H1 (cell line): ENCODE data around the gene CIRBP. TPM values are rescaled to one million over a fixed set of nuclear protein-coding genes. Genes with fewer than 3 reads are reported as not detected.

Experiments
- TAF7 ChIP-seq: optimal IDR thresholded peaks from 2 replicates; pipeline ENCODE3; 2011; ENCODE audit warnings: low read depth, mild to moderate bottlenecking, inconsistent platforms, low read length, moderate library complexity, borderline replicate concordance
- TEAD4 ChIP-seq: IDR thresholded peaks from 2 replicates; pipeline ENCODE4 v1.6.1; 2012; ENCODE audit warnings: low read depth, low read length, inconsistent platforms, mixed read lengths
- ZNF274 ChIP-seq: IDR thresholded peaks from 2 replicates; pipeline ENCODE4 v1.7.0; 2012; ENCODE audit warnings: low read length, borderline replicate concordance; ENCODE audit errors: extremely low read depth
- polyA plus RNA-seq, 7 experiments: library from polyadenylated mRNA; depleted of rRNA in 3 of 7; stranded (reverse) in 5 of 7; unstranded in 2 of 7; fragments of >200 nt in 5 of 7; fragments of 200-250 nt in 2 of 7; gene quantifications; 1 replicate in 5 of 7; 2 replicates in 1 of 7; 4 replicates in 1 of 7; pipeline versions ENCODE4 v1.2.1 to v1.2.3, GENCODE V29; 2011 to 2013; ENCODE audit warnings: missing spikeins in 2 of 7, mixed read lengths in 2 of 7
- total RNA-seq: library from RNA; stranded (reverse); fragmentation: NEBNext Ultra II Directional; extraction: Animal tissue kit (Norgen Biotek cat#: 25700); gene quantifications from 2 replicates; pipeline ENCODE4 v1.2.1, GENCODE V29; 2021

CIRBP gene
- total and polyA plus RNA-seq, 2 of the 8 experiments (the other 6 are each of a cell fraction or from before 2014, with no cell fraction given), result 175 to 199 TPM

GRCh38 chr19:1262623-1263123 lies 6.5 kb upstream of the CIRBP start (continued):
- peak; percentile 87 for TF ChIP-seq TEAD4
- no peak for TF ChIP-seq ZNF274
- TF ChIP-seq TAF7, result peak; percentile 29
